Measurements from ENCODE around the gene GNG12. TPM values are rescaled to one million over a fixed set of nuclear protein-coding genes. Genes with fewer than 3 reads are reported as not detected.
A peak's percentile ranks its signal among the peaks of the same experiment; 100 is the strongest.

GNG12 gene
- polyA plus RNA-seq, 4 donors, result 52.8 to 162 (median 126) TPM

DNA sequence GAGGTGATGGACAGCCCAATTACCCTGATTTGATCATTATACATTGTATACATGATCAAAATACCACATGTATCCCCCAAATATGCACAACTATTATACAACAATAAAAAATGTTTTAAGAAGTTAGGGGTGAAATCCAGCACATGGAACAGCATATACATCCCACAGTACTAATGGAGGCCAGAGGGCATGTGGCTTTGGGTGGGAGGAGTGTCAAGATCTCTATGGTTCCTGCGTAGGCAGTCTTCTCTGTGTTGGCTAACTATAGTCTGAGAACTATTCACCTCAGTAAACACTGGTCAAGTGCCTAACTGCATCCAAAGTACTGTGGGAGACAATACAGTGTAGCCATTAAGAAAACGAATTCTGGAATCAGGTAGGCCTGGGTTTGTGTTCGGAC, 74.2 kb downstream of the GNG12 start:
- H3K36me3 ChIP-seq (ENCODE audit: control insufficient read depth in 3 of 3, insufficient read depth in 2 of 3, low read depth in 1 of 3, low read length in 3 of 3), result peaks cover 0 to 25% (median 2%) of the 10 kb centered on the region in 3 donors
- FAIRE-seq (no peak), DNase-seq (no peak)
- peak overlapping the region; percentile 26 to 96 (median 95) for H3K27ac ChIP-seq (ENCODE audit: low read depth in 1 of 3, low read length in 2 of 3)
- H3K4me3 ChIP-seq (ENCODE audit: low read depth in 1 of 3, low read length in 3 of 3), result no peak overlapping the region
- peaks cover 5 to 53% (median 31%) of the 10 kb centered on the region in 3 donors for H3K4me1 ChIP-seq (ENCODE audit: control insufficient read depth in 3 of 3, insufficient read depth in 2 of 3, low read depth in 1 of 3, low read length in 2 of 3)
- WGBS, 3 donors, result 78 to 84% (median 84%) methylated on average over 3 of the region's 3 CpGs
- H3K9me3 ChIP-seq (ENCODE audit: control insufficient read depth in 2 of 2, insufficient read depth in 1 of 2, low read depth in 1 of 2, low read length in 1 of 2), result no peaks in the 10 kb centered on the region
- no peaks in the 10 kb centered on the region for H3K27me3 ChIP-seq (ENCODE audit: control insufficient read depth in 3 of 3, insufficient read depth in 3 of 3, low read length in 3 of 3)

- 13 to 42% (median 31%) methylated on average over 2 of the region's 2 CpGs for WGBS, 3 donors
- Histone ChIP-seq H3K4me3 (ENCODE audit: low read depth in 1 of 3, low read length in 3 of 3) (no peak overlapping the region), H3K9me3 (ENCODE audit: control insufficient read depth in 2 of 2, insufficient read depth in 1 of 2, low read depth in 1 of 2, low read length in 1 of 2) (no peaks in the 10 kb centered on the region), H3K27ac (ENCODE audit: low read depth in 1 of 3, low read length in 2 of 3) (peak overlapping the region; percentile 35 to 81 (median 75)), H3K36me3 (ENCODE audit: control insufficient read depth in 3 of 3, insufficient read depth in 2 of 3, low read depth in 1 of 3, low read length in 3 of 3) (peaks cover 0 to 29% (median 2%) of the 10 kb centered on the region in 3 donors), H3K4me1 (ENCODE audit: control insufficient read depth in 3 of 3, insufficient read depth in 2 of 3, low read depth in 1 of 3, low read length in 2 of 3) (peaks cover 8 to 37% (median 34%) of the 10 kb centered on the region in 3 donors), H3K27me3 (ENCODE audit: control insufficient read depth in 3 of 3, insufficient read depth in 3 of 3, low read length in 3 of 3) (no peaks in the 10 kb centered on the region)
- DNase-seq (peak in 1 of 2 donors; percentile 84), FAIRE-seq (no peak)
Measured at GRCh38 chr1:67755619-67756018, 77.6 kb downstream of the GNG12 start.

DNA sequence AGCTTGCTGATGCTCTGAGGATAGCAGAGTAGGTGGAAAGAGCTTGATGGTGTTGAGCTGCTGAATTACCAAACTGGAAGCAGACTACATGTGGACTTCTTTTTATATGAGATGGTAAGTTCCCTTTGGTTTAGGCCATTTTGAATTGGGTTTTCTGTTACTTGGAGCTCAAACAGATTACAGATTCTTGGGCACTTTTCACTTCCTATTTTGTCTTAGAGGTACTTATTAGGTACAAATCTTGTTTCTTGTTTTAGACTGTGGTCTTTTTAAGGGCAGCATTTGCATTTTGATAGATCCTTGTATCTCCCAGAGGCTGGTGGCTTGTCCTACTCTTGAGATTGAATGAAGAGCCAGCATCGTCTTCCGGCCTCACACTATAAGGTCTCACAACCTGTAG, 78.1 kb downstream of the GNG12 start:
- Histone ChIP-seq H3K9me3 (ENCODE audit: control insufficient read depth in 2 of 2, insufficient read depth in 1 of 2, low read depth in 1 of 2, low read length in 1 of 2) (no peaks in the 10 kb centered on the region), H3K27ac (ENCODE audit: low read depth in 1 of 3, low read length in 2 of 3) (peak overlapping the region in 1 of 3 donors; percentile 55), H3K36me3 (ENCODE audit: control insufficient read depth in 3 of 3, insufficient read depth in 2 of 3, low read depth in 1 of 3, low read length in 3 of 3) (peaks cover 0 to 29% (median 2%) of the 10 kb centered on the region in 3 donors), H3K27me3 (ENCODE audit: control insufficient read depth in 3 of 3, insufficient read depth in 3 of 3, low read length in 3 of 3) (no peaks in the 10 kb centered on the region), H3K4me3 (ENCODE audit: low read depth in 1 of 3, low read length in 3 of 3) (no peak overlapping the region), H3K4me1 (ENCODE audit: control insufficient read depth in 3 of 3, insufficient read depth in 2 of 3, low read depth in 1 of 3, low read length in 2 of 3) (peaks cover 11 to 37% (median 35%) of the 10 kb centered on the region in 3 donors)
- FAIRE-seq (no peak), DNase-seq (no peak)
- 89 to 92% (median 90%) methylated on average over 2 of the region's 2 CpGs for WGBS, 3 donors

DNA sequence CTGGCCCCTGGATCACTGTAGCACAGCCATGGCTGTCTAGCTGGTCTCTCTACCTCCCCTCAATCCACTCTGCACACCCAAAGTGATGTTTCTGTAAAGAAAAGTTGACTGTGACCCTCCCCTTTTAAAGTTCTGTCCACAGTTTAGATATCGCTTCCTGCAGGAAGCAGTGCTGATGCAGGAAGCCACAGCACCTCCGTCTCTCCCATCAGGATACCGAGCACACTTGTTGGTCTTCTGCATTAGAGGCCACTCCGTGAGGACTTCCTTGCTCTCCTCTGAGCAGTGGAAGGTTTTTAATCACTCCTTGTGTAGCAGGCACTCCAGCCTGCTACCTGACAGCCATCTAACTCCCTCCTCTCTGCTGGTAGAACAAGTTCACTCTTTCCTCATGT, 78.7 kb downstream of the GNG12 start:
- Histone ChIP-seq H3K4me1 (ENCODE audit: control insufficient read depth in 3 of 3, insufficient read depth in 2 of 3, low read depth in 1 of 3, low read length in 2 of 3) (peaks cover 15 to 41% (median 37%) of the 10 kb centered on the region in 3 donors), H3K27ac (ENCODE audit: low read depth in 1 of 3, low read length in 2 of 3) (no peak overlapping the region), H3K27me3 (ENCODE audit: control insufficient read depth in 3 of 3, insufficient read depth in 3 of 3, low read length in 3 of 3) (no peaks in the 10 kb centered on the region), H3K36me3 (ENCODE audit: control insufficient read depth in 3 of 3, insufficient read depth in 2 of 3, low read depth in 1 of 3, low read length in 3 of 3) (peaks cover 0 to 29% (median 2%) of the 10 kb centered on the region in 3 donors), H3K9me3 (ENCODE audit: control insufficient read depth in 2 of 2, insufficient read depth in 1 of 2, low read depth in 1 of 2, low read length in 1 of 2) (no peaks in the 10 kb centered on the region), H3K4me3 (ENCODE audit: low read depth in 1 of 3, low read length in 3 of 3) (no peak overlapping the region)
- no peak for FAIRE-seq
- DNase-seq, result no peak
- 74 to 83% (median 76%) methylated on average over 4 of the region's 4 CpGs for WGBS, 3 donors

- H3K27ac ChIP-seq (ENCODE audit: low read depth in 1 of 3, low read length in 2 of 3), result no peak overlapping the region
Measured at GRCh38 chr1:67753776-67754525, 79.3 kb downstream of the GNG12 start.

GRCh38 chr1:67752306-67752705, 81.0 kb downstream of the GNG12 start:
- Histone ChIP-seq H3K4me3 (ENCODE audit: low read depth in 1 of 3, low read length in 3 of 3) (no peak overlapping the region), H3K9me3 (ENCODE audit: control insufficient read depth in 2 of 2, insufficient read depth in 1 of 2, low read depth in 1 of 2, low read length in 1 of 2) (no peaks in the 10 kb centered on the region), H3K27me3 (ENCODE audit: control insufficient read depth in 3 of 3, insufficient read depth in 3 of 3, low read length in 3 of 3) (no peaks in the 10 kb centered on the region), H3K27ac (ENCODE audit: low read depth in 1 of 3, low read length in 2 of 3) (no peak overlapping the region), H3K36me3 (ENCODE audit: control insufficient read depth in 3 of 3, insufficient read depth in 2 of 3, low read depth in 1 of 3, low read length in 3 of 3) (peaks cover 0 to 23% (median 2%) of the 10 kb centered on the region in 3 donors), H3K4me1 (ENCODE audit: control insufficient read depth in 3 of 3, insufficient read depth in 2 of 3, low read depth in 1 of 3, low read length in 2 of 3) (peaks cover 18 to 46% (median 41%) of the 10 kb centered on the region in 3 donors)
- WGBS, 3 donors, result 62 to 77% (median 73%) methylated on average over 2 of the region's 2 CpGs
- DNase-seq, result no peak
- no peak for FAIRE-seq

More at GRCh38 chr1:67753776-67754525, 79.3 kb downstream of the GNG12 start:
- Histone ChIP-seq H3K27me3 (ENCODE audit: control insufficient read depth in 3 of 3, insufficient read depth in 3 of 3, low read length in 3 of 3) (no peaks in the 10 kb centered on the region), H3K4me3 (ENCODE audit: low read depth in 1 of 3, low read length in 3 of 3) (no peak overlapping the region), H3K9me3 (ENCODE audit: control insufficient read depth in 2 of 2, insufficient read depth in 1 of 2, low read depth in 1 of 2, low read length in 1 of 2) (no peaks in the 10 kb centered on the region), H3K4me1 (ENCODE audit: control insufficient read depth in 3 of 3, insufficient read depth in 2 of 3, low read depth in 1 of 3, low read length in 2 of 3) (peaks cover 18 to 39% (median 37%) of the 10 kb centered on the region in 3 donors), H3K36me3 (ENCODE audit: control insufficient read depth in 3 of 3, insufficient read depth in 2 of 3, low read depth in 1 of 3, low read length in 3 of 3) (peaks cover 0 to 29% (median 2%) of the 10 kb centered on the region in 3 donors)
- peak in 1 of 2 donors; percentile 48 for DNase-seq
- FAIRE-seq, result no peak
- whole genome bisulfite sequencing, 3 donors, result 48 to 81% (median 74%) methylated on average over 16 to 17 of the region's 17 CpGs

DNA sequence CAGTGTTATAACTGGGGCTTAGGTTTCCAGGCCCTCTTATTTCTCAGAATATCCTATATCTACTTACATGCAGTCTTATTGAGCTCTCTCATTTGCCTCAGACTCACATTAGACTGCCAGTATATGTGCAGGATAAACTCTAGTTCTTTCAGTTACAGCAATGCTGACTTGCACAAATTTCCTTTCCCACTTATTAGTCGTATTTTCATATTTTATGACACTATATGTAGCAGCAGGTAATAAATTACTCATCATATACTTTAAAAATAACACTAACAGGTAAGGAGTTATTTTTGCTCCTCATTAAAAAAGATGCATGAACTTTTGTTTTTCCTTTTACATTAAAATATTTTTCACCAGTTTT, 82.6 kb downstream of the GNG12 start:
- Histone ChIP-seq H3K27me3 (ENCODE audit: control insufficient read depth in 3 of 3, insufficient read depth in 3 of 3, low read length in 3 of 3) (no peaks in the 10 kb centered on the region), H3K4me1 (ENCODE audit: control insufficient read depth in 3 of 3, insufficient read depth in 2 of 3, low read depth in 1 of 3, low read length in 2 of 3) (peaks cover 21 to 51% (median 33%) of the 10 kb centered on the region in 3 donors), H3K36me3 (ENCODE audit: control insufficient read depth in 3 of 3, insufficient read depth in 2 of 3, low read depth in 1 of 3, low read length in 3 of 3) (peaks cover 0 to 17% (median 2%) of the 10 kb centered on the region in 3 donors), H3K27ac (ENCODE audit: low read depth in 1 of 3, low read length in 2 of 3) (peak overlapping the region in 2 of 3 donors; percentile 62 to 80), H3K9me3 (ENCODE audit: control insufficient read depth in 2 of 2, insufficient read depth in 1 of 2, low read depth in 1 of 2, low read length in 1 of 2) (no peaks in the 10 kb centered on the region), H3K4me3 (ENCODE audit: low read depth in 1 of 3, low read length in 3 of 3) (no peak overlapping the region)
- no peak for FAIRE-seq
- DNase-seq, result no peak
- WGBS, 3 donors, result 2 to 36% (median 16%) methylated on average over 1 of the region's 1 CpG

DNA sequence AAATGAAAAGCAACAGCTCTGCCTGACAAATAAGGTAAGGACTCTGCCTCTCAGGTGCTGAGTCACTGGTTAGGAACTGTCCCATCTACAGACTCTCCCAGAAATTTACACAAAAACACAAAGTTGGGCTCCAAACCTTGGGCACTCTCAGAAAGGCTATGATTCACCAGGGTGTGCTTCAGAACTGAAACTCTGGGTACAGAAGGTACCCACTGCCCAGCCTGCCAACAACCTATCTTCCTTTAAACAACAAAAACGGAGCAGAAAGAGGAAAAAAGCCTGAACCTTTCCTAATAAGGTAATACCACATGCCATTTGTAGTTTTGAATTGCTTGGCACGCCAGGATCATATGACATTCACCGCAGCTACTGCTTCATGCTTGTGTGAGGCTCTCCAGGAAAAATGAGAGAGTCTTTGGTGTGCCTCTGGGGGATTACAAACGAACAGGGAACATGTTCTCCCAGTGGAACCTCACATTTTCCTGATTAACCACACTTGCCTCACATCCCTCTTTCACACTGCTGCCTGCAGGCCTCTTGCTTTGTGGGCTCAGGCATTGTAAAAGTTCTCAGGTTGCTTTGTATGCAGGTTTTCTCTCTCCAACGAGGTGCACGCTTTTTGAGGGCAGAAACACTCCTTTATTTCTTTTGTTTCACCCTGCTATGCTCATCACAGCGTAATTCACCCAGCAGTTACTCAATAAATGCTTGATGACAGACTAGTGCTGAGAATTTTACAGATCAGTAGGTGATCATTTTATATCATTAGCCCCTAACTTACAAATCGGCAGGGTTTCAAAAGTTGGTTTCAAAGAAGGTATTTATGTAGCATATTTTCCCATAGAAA, 83.2 kb downstream of the GNG12 start:
- Histone ChIP-seq H3K36me3 (ENCODE audit: control insufficient read depth in 3 of 3, insufficient read depth in 2 of 3, low read depth in 1 of 3, low read length in 3 of 3) (peaks cover 0 to 20% (median 2%) of the 10 kb centered on the region in 3 donors), H3K4me1 (ENCODE audit: control insufficient read depth in 3 of 3, insufficient read depth in 2 of 3, low read depth in 1 of 3, low read length in 2 of 3) (peaks cover 21 to 55% (median 31%) of the 10 kb centered on the region in 3 donors), H3K9me3 (ENCODE audit: control insufficient read depth in 2 of 2, insufficient read depth in 1 of 2, low read depth in 1 of 2, low read length in 1 of 2) (no peaks in the 10 kb centered on the region), H3K27me3 (ENCODE audit: control insufficient read depth in 3 of 3, insufficient read depth in 3 of 3, low read length in 3 of 3) (no peaks in the 10 kb centered on the region), H3K27ac (ENCODE audit: low read depth in 1 of 3, low read length in 2 of 3) (peak overlapping the region; percentile 62 to 87 (median 80)), H3K4me3 (ENCODE audit: low read depth in 1 of 3, low read length in 3 of 3) (no peak overlapping the region)
- whole genome bisulfite sequencing, 3 donors, result 38 to 45% (median 44%) methylated on average over 8 of the region's 8 CpGs
- peak in 1 of 2 donors; percentile 54 for DNase-seq
- no peak for FAIRE-seq
